ENCODE measurements around the gene NDUFS7. TPM values are rescaled to one million over a fixed set of nuclear protein-coding genes. Genes with fewer than 3 reads are reported as not detected.

Gene NDUFS7
- total RNA-seq, 1 experiment from 2014 or later: 83.9 TPM

GRCh38 chr19:1388637-1389026 is 4.9 kb downstream of the NDUFS7 start:
- H2BK120ac ChIP-seq (ENCODE audit: low read depth, low read length, poor library complexity, severe bottlenecking): no peak overlapping the region
- H3K9ac ChIP-seq (ENCODE audit: extremely low read depth, insufficient read length, low read length): no peak overlapping the region
- Mint-ChIP-seq H3K27ac (no peak overlapping the region), H3K36me3 (ENCODE audit: insufficient read depth in 1 of 3, low read depth in 3 of 3) (peaks cover 17 to 40% (median 35%) of the 10 kb centered on the region in 3 experiments; a peak in 6 of 7 replicates), H3K27me3 (ENCODE audit: low read depth) (no peaks in the 10 kb centered on the region; the same call in 1 of the 2 replicates), H3K4me3 (peak overlapping the region in 1 of 2 experiments; percentile 32; a peak in 1 of 5 replicates), H3K9me3 (peaks cover 0 to under 1% of the 10 kb centered on the region in 2 experiments; a peak in 1 of 5 replicates), H3K4me1 (peaks cover 6 to 7% of the 10 kb centered on the region in 2 experiments; a peak in 3 of 4 replicates)
- no peak overlapping the region for H2AK5ac ChIP-seq (ENCODE audit: insufficient read length, low read length)
- H2BK12ac ChIP-seq (ENCODE audit: insufficient read length, low read depth, low read length): no peak overlapping the region
- no peaks in the 10 kb centered on the region for H4K20me1 ChIP-seq (ENCODE audit: control insufficient read depth, insufficient read depth, insufficient read length)
- H2AFZ ChIP-seq (ENCODE audit: low read length): no peak overlapping the region
- no peaks in the 10 kb centered on the region for H3K27me3 ChIP-seq (ENCODE audit: insufficient read depth, low read length)
- no peak overlapping the region for H3K4me2 ChIP-seq (ENCODE audit: insufficient read depth, insufficient read length, low read length)
- no peak overlapping the region for H3K23ac ChIP-seq (ENCODE audit: insufficient read length, low read depth, low read length)
- H3K4ac ChIP-seq (ENCODE audit: low read depth, low read length): no peak overlapping the region
- TF ChIP-seq, protein P1, sequence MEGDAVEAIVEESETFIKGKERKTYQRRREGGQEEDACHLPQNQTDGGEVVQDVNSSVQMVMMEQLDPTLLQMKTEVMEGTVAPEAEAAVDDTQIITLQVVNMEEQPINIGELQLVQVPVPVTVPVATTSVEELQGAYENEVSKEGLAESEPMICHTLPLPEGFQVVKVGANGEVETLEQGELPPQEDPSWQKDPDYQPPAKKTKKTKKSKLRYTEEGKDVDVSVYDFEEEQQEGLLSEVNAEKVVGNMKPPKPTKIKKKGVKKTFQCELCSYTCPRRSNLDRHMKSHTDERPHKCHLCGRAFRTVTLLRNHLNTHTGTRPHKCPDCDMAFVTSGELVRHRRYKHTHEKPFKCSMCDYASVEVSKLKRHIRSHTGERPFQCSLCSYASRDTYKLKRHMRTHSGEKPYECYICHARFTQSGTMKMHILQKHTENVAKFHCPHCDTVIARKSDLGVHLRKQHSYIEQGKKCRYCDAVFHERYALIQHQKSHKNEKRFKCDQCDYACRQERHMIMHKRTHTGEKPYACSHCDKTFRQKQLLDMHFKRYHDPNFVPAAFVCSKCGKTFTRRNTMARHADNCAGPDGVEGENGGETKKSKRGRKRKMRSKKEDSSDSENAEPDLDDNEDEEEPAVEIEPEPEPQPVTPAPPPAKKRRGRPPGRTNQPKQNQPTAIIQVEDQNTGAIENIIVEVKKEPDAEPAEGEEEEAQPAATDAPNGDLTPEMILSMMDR (conservative IDR thresholded peaks at IDR 0.05): no peak
- H3K9me3 ChIP-seq (ENCODE audit: control insufficient read depth, low read depth, low read length): no peaks in the 10 kb centered on the region
- H4K91ac ChIP-seq (ENCODE audit: insufficient read length, low read depth, low read length): no peak overlapping the region
- peaks cover 6% of the 10 kb centered on the region for H3K79me1 ChIP-seq (ENCODE audit: insufficient read depth, low read depth, low read length, poor library complexity, severe bottlenecking)
- no peak overlapping the region for H3K18ac ChIP-seq (ENCODE audit: insufficient read length, low read depth, low read length)
- H2BK5ac ChIP-seq (ENCODE audit: insufficient read length, low read length): no peak overlapping the region
- no peak overlapping the region for H3K27ac ChIP-seq (ENCODE audit: insufficient read length, low read depth, low read length)
- no peak overlapping the region for H4K5ac ChIP-seq (ENCODE audit: insufficient read length, low read depth, low read length)
- no CpG with 5 or more reads among the region's 17 CpGs for WGBS (ENCODE audit: extremely low coverage, insufficient read length, low lambda C conversion rate)
- H3K23me2 ChIP-seq (ENCODE audit: insufficient read length, low read depth, low read length, poor library complexity, severe bottlenecking): peaks cover 6% of the 10 kb centered on the region
- no peak overlapping the region for H2BK20ac ChIP-seq (ENCODE audit: low read depth, low read length, poor library complexity, severe bottlenecking)
- no peak overlapping the region for H3K14ac ChIP-seq (ENCODE audit: insufficient read depth, low read length)
- DNase-seq: no peak
- no peaks in the 10 kb centered on the region for H3K4me1 ChIP-seq (ENCODE audit: insufficient read depth, low read length)
- no peak overlapping the region for H4K8ac ChIP-seq (replicated peaks; ENCODE audit: insufficient read length, low read depth, low read length)
- peaks cover 3% of the 10 kb centered on the region; the same call in 1 of the 2 replicates for H3K79me2 ChIP-seq (ENCODE audit: insufficient read depth, low read length)
- no peak overlapping the region for H2BK15ac ChIP-seq (ENCODE audit: low read depth, low read length)
- no peak overlapping the region for H3K56ac ChIP-seq (ENCODE audit: insufficient read length, low read depth, low read length)
- H3T11ph ChIP-seq (ENCODE audit: low read length): no peak overlapping the region
